Glomerular visceral epithelial cell (primary cell): ENCODE data around the gene SLC35E1.
"Not testable (repeated sequence)": the region's sequence is repeated elsewhere in the genome, so short reads cannot be mapped to it uniquely, and the experiment has no call there.

Experiments
- DNase-seq: peaks from one replicate; pipeline ENCODE4 v3.0.0-alpha.2; 2016; ENCODE audit errors: extremely low spot score

SLC35E1 gene

DNA sequence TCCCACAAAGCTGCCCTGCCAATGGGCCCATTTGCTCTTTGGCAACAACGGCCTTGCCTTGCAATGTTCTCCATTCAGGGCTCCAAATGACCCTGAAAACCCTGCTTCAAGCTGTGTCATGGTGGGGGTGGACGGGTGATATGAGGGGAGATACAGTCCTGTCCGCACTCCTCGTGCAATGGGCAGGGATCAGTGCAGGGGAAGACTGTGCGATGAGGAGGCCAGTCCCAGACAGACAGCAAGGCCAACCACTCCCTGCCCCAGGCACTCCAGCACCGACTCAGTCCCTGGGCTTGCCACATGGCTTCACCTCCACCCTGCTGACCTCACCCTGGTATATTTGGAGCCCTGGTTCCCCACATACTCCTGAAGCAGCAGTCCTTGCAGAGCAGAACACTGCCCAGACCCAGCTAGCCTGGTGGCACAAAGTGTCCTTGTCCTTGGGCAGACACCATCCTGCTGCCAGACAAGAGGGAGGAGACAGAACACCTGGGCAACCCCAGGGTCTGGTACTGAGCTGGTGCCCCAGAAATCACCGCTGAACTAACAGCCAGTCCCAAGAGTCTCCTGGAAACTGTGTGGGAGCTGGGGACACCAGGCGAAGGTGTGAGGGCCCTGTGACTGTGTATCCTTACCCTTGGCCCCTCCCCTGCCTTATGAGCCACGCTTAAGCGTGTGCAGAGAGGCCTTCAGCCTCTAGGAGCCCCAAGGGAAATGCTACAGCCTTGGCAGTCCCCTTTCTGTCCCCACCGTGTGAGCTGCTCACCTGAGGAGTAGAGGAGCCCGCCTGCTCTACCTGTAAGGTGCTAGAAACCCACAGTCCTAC is 9.1 kb upstream of the SLC35E1 start:
- DNase-seq: no peak

DNA sequence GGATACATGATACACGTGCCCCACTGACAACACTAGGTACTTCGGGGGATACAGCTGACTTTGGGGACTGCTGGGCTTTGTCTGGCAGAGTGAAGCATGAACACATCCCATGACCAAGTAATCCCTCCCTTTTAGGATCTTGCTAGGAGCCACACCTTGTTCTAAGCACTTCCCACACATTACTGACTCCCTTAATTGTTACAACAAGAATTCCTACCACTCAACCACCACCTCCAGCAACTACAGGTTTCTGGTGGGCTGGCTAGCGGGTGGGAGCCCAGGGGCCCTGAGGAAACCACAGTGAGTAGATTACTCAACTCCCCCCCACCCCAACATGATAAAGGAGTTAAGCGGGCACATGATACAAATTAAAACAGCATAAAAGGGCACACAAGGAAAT is 7.2 kb upstream of the SLC35E1 start:
- no peak for DNase-seq

DNA sequence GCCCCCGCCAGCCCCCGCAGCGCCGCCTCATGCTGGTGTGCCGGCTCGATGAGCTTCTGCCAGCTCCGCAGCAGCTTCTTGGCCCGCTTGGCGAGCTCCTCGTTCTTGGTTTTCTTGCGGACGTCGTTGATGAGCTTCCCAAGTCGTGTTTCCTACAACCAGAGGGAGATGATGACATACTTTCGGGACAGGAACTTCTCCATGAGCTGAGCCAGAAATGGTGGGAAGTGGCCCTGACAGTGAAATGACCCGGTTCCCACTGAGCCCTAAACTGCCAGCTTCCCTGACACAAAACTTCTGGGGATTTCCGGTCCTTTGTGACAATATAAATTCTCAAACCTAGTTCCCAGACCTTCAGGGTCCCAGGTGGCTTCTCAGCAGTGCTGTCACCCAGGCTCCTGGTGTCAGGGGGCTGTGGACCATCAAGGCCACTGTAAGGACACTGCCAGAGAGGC is 5.3 kb upstream of the SLC35E1 start:
- DNase-seq: no peak

DNA sequence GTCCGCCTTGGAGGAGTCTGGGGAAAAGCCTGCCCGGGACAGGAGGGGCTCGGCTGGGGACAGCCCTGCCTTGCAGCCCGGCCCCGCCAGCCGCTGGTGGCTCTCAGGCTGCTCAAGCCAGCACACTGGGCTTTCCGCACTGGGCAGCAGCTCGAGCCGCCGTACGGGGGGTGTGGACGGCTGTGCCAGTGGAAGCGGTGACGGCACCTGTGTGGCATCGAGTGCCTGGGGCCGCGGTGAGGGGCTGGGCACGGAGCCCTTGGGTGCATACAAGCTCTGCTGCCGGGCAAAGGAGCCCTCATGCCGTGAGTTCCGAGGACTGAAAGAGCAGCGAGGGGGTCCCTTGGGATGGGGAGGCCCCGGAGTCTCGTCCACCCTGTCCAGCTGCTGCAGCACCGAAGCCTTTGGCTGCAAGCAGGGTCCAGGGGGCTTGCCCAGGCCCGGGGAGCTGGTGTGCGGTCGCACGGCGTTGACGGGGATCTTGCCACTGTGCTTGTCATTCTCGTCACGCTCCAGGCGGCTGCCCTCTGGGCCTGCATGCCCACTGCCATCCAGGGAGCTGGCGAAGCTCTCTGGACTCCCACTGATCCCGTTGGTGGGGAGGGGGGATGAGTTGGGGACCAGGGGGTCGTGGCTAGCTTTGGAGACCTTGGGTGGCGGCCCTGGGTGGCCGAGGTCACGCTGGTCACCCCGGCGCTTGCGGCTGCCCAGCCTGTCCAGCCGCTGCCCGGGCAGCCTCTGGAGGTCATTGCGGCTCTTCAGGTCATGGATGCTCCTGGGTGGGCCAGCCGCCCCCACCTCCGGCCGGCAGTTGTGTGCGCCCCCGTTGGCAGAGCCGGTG is 4.7 kb upstream of the SLC35E1 start:
- DNase-seq: no peak

DNA sequence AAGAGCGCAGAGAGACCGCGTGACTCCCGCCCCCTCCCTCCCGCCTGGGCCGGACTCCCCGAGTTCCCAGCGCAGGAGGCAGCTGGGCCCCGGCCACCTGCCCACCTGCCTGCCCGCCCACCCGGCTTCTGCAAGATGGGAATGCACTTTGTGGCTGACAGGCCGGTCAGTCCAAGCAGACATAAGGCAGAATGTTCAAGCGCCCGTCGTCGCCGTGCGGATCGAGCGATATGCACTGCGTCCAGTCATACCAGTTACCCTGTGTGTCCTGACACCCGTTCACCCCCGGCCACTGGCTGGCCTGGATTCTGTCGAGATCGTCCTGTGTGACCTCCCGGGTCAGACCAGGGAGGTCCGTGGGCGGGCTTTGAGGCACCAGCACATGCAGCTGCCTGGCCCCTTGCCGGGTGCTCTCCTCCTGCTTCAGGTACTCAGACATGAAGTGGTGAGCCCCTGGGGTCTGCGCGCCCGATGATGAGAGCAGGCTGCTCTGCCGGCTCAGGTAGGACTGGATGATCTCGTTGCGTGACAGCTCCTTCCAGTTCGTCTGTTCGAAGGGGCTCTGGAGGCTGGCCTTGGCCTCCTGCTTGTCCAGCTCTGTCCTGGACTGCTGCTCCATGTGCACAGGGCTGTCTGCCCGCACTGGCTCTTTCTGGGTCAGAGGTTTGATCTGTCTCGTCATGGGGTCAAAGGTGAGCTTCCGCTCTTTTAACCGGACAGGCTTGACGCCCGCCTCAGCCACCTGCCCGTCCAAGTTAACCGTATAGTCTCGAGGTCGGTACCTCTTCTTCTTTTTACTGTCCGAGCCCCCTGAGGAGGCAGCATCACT is 3.9 kb upstream of the SLC35E1 start:
- no peak for DNase-seq

DNA sequence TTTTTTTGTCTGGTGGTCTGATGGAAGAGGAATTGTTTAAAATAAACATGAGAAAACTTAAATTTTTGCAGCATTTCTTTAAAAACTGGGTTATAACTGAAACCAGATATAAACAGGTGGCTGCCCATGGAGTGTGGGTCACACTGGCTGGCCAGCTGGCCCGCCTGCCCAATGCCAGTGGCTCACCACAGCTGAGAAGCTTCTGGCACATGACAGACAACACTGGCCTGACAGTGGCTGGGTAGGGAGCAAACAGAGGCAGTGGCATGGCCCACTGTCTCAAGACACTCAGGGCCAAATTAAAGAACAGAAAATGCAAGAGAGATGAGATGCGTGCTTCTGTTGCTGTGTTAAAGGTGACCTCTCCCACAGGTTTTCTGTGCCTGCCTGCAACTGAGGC is 3.1 kb upstream of the SLC35E1 start:
- no peak for DNase-seq

DNA sequence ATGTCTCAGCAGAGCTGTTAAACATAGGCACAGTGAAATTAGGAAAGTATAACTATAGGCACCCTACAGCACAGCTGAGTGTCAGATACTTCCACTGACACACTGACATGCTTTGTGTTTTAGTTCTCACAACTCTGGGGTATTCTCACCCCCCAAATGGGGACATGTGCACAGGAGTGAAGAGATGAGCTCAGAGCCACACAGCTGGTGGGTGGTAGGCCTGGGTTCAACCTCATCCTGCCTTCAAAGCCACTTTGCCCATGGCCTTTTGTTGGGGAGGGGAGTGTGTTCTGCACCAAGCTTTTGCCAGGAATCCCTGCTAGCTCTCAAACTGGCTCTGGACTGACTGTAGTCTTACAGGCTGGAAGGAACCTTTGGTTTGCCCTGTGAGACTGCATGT is 1.7 kb upstream of the SLC35E1 start:
- no peak for DNase-seq

DNA sequence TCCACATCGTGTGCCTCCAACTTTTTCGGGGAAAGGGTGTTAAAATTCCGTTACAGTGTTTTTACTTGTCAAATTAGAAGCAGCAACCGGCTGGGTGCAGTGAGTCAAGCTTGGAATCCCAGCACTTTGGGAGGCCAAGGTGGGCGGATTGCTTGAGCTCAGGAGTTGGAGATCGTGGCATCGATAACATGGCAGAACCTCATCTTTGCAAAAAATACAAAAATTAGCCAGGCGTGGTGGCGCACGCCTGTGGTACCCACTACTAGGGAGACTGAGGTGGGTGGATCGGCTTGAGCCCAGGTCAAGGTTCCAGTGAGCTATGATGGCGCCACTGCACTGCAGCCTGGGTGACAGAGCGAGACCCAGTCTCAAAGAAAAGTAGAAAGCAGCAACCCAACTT is 1.1 kb upstream of the SLC35E1 start:
- DNase-seq: no peak

DNA sequence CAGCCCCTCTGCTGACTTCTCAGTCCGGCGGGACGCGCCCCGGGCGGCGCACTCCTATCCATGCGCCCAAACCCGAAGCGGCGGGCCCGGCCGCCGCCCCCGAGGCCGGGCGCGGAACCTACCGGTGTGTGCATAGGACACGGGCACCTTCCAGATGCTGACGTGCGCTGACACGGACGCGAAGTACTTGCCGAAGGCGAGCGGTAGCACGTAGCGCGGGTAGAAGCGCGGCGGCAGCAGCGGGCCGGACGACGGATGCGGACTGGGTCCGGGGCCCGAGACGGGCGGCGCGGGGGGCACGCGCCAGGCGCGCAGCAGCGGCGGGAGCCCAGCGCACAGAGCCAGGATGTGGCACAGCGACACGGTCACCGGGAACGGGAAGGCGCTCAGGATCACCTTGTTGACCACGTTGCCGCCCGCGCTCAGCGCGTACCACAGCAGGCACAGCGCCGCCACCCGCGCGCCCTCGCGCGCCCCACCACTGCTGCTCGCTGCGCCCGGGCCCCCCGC is 338 bp downstream of the SLC35E1 start:
- DNase-seq: peak; percentile 34

DNA sequence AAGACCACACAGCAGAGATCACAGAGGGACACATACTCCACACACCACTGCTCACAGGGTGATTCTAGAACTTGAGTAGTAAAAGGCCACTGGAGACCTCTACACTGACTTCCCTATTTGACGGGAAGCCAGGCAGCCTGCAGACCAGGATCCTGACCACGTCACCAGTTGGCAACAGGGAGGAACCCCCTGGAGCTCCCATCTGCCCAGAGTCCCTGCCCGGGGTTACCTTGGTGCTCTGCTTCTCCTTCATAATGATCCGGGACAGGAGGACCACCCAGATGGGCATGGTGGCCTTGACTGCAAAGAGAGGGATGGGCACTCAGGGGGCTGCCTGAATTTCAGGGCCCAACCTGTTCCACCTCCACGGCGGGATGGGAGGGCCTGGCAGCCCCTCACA is 932 bp downstream of the SLC35E1 start:
- peak; percentile 52 for DNase-seq

DNA sequence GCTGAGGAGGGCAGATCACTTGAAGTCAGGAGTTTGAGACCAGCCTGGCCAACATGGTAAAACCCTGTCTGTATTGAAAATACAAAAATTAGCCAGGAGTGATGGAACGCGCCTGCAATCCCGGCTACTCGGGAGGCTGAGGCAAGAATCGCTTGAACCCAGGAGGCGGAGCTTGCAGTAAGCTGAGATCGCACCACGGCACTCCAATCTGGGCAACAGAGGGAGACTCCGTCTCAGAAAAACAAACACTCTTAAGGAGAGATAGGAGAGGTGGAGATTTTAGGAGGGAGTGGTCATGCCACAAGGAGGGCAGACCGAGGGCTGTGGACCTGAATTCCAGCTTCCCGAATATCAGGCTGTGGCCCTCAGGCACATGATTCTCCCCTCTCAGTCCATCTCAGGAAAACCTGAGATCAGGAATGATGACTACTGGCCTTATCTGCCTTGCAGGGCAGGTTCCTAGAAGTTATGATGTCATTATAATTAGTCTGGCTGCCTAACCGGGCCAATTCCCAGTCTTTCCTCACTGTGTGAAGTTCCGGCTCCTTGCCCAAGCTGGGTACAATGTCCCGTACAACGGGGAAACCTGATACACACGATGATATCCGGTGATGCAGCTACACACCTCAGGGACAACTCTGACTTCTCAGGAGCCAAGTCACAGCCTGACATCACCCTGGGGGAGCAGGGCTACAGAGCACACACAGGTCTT is 2.5 kb downstream of the SLC35E1 start:
- DNase-seq: no peak

DNA sequence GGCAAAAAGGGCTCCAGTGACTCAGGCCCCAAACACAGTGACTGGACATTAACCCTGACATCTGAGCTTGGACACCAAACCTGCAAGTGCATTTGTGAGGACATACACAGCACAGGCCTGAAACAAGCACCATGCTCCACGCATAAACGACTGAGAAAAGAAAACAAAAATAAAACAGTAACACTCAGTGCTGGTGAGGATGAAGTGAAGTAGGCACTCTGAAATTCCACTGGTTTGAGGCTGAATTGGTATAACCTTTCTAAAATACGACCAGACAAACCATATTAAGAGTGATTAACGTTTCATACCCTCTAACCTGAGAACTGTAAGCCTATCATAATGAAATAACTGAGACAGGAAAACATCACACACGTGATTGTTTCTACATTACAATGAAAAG is 5.5 kb downstream of the SLC35E1 start:
- DNase-seq: no peak

DNA sequence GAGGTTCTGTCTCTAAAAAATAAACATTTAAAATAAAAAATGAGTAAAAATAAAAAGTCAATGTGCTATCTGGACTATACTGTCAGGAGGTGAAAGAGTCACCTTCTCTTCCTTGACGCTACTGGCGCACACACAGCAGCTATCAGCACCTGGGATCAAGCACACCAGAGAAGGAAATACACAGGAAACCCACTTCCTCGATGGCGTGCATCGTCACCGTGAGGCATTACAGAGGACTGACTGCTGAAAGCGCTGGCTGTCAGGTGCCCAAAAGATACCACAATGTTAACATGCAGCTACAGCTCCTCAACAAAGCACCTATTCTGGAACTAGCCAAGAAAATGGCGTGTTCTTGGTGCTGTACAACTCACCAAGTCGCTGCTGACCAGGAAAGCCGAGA is 6.1 kb downstream of the SLC35E1 start:
- no peak for DNase-seq

DNA sequence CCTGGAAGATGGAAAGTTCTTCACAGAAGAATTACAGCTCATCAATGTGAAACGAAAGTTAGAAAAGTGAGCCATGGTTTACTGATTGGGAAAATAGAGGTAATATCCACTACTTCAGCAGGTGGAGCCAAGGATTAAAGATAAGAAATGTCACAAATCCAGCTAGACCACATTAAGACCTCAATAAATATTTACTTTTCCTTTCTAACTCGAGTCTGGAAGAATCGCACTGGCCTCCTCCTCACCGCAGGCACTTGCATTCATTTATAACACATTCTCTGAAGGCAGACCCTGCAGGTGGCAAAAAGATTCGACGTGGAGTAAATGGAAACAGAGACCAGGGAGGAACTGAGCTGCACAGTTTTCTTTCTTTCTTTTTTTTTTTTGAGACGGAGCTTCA is 7.4 kb downstream of the SLC35E1 start:
- DNase-seq: no peak

DNA sequence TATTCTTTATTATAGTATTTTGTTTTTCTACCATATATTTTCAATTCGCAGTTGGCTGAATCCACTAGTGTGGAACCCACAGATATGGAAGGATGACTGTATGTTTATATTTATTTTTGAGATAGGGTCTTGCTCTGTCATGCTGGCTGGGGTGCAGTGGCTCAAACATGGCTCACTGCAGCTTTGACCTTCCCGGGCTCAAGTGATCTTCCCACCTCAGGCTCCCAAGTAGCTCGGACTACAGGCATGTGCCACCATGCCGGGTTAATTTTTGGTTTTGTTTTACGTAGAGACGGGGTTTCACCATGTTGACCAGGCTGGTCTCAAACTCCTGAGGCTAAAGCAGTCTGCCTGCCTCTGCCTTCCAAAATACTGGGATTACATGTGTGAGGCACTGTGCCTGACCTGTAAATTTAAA is 9.6 kb downstream of the SLC35E1 start:
- no peak for DNase-seq

DNA sequence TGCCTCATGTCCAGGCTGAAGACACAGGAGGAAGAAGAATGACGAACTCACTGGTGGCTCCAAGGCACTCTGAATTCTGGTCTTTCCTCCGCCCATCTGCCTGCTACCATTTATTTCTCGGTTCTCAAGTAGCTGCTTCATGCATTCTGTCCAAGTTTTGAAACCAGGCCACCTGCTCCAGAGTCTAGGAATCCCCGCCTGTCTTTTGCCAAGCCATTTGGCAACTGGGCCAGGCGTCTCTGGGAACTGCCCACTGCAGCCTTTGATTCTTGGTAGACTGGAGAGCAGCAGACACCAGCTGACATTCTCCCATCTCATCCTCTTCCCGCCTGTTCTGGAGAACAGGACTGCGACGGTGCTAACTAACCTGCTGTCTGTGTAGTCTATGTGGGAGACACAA is 10.8 kb downstream of the SLC35E1 start:
- no peak for DNase-seq

DNA sequence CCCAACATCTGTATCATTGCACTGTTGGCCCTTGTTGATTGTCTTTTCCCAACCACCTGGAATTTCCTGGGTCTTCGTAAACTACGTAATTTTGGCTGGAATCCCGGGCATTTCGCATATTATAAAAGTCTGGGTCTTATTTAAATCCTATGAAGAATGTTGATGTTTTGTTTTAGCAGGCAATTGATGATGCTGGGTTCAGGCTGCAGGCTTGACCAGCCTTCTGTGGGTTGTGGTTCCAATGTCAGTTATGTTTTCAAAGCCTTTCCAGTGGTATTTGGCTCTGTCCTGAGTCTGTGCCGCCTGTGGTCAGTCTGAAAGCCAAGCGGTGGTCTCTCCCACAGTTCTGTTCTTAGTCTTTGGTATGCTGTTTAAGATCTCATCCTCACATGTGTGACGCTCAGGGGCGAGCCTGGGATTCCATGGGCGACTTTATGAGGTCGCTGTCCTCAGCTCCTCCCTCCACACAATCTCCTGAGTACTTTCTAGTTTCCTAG is 12.4 kb downstream of the SLC35E1 start:
- DNase-seq: no peak

DNA sequence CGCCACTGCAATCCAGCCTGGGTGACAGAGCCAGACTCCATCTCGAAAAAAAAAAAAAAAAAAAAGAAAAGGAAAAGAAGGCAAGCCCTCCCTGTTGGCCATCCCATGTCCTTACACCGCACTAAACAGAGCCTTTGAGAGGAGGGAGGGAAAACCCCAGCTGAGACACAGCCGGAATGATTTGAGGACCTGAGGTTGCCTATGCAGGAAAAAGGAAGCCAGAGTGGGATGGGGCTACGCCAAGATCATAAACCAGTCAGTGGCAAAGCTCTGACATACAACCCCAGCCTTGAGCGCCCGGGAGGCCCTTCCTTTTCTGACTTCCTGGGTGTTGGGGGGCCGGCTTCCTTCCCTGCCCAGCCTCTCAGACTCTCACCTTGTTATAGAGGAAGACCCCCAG is 17.4 kb downstream of the SLC35E1 start:
- DNase-seq: no peak

DNA sequence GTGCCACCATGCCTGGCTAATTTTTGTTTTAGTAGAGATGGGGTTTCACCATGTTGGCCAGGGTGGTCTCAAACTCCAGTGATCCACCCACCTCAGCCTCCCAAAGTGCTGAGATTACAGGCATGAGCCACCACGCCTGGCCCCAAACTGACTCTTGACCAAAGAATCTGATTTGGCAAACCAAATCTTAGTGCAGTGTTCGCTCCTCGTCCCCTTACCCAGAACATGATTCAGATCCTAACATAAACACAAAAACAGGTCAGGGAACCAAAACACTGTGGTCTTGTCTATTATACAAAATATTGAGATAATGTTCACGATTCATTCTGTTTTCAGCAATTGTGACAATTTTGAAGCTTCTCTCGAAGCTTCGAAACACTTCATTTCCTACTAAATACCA is 20.3 kb downstream of the SLC35E1 start:
- DNase-seq: not testable (repeated sequence)

DNA sequence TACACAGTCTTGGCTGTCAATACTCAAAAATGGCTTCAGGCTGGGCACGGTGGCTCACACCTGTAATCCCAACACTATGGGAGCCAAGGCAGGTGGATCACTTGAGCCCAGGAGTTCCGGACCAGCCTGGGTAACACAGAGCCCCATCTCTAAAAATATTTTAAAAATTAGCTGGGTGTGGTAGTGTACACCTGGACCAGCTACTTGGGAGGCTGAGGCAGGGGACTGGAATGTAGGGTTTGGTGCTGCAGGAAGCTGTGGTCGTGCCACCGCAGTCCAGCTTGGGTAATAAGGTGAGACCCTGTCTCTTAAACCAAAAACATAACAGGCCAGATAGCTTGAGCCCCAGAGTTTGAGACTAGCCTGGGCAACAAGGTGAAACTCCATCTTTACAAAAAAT is 23.3 kb downstream of the SLC35E1 start:
- no peak for DNase-seq
